Heart left ventricle (tissue), 16 donors: ENCODE measurements around the gene EFNB1. TPM values are rescaled to one million over a fixed set of nuclear protein-coding genes. Genes with fewer than 3 reads are reported as not detected.
A peak's percentile ranks its signal among the peaks of the same experiment; 100 is the strongest.

Experiments
- ATAC-seq, 4 donors: fragments of 200-7000 bp; cut with Tn5 transposase; one replicate each; pipeline ENCODE4 v1.9.1; 2020 to 2022; ENCODE audit warnings: moderate library complexity in 4 of 4, mild to moderate bottlenecking in 3 of 4, moderate number of reproducible peaks in 1 of 4
- DNase-seq, 5 donors: peaks; one replicate each; pipeline ENCODE4 v3.0.0-alpha.2; 2020
- H3K27ac ChIP-seq, 12 donors: fragments of 200-600 bp; sonication (generic) in 4 of 12; one replicate each; pipeline versions ENCODE4 v1.5.0 to v1.8.0; 2016 to 2022; ENCODE audit warnings: mild to moderate bottlenecking in 2 of 12
- H3K27me3 ChIP-seq, 9 donors: fragments of 200-600 bp; sonication (generic) in 2 of 9; one replicate each; pipeline versions ENCODE4 v1.5.1 to v1.8.0; 2016 to 2022; ENCODE audit warnings: mild to moderate bottlenecking in 3 of 9
- H3K36me3 ChIP-seq, 9 donors: fragments of 200-600 bp; sonication (generic) in 2 of 9; one replicate each; pipeline versions ENCODE4 v1.5.0 to v1.8.0; 2018 to 2022; ENCODE audit warnings: mild to moderate bottlenecking in 2 of 9
- H3K4me1 ChIP-seq, 12 donors: fragments of 200-600 bp; sonication (generic) in 4 of 12; one replicate each; pipeline versions ENCODE4 v1.5.0 to v1.8.0; 2016 to 2022; ENCODE audit warnings: mild to moderate bottlenecking in 3 of 12
- H3K4me3 ChIP-seq, 12 donors: fragments of 200-600 bp; sonication (generic) in 4 of 12; one replicate each; pipeline versions ENCODE4 v1.5.0 to v1.8.0; 2017 to 2022; ENCODE audit warnings: mild to moderate bottlenecking in 9 of 12, moderate library complexity in 4 of 12
- H3K9me3 ChIP-seq, 12 donors: fragments of 200-600 bp; sonication (generic) in 4 of 12; one replicate each; pipeline versions ENCODE4 v1.5.0 to v1.8.0; 2016 to 2022; ENCODE audit warnings: mild to moderate bottlenecking in 1 of 12
- CTCF ChIP-seq, 12 donors: fragments of 200-600 bp; sonication (generic) in 4 of 12; IDR thresholded peaks; one replicate each; pipeline versions ENCODE4 v1.5.0 to v1.8.0; 2018 to 2022; ENCODE audit warnings: antibody characterized with exemption in 12 of 12, mild to moderate bottlenecking in 5 of 12
- POLR2A ChIP-seq, 2 donors: fragments of 450-650 bp; IDR thresholded peaks; one replicate each; pipeline ENCODE4 v1.6.1; 2017; ENCODE audit warnings: antibody characterized with exemption in 2 of 2, mild to moderate bottlenecking in 2 of 2, moderate library complexity in 2 of 2
- WGBS, 4 donors: extraction: QIAGEN DNeasy Blood & Tissue Kit in 2 of 4; methylation state at CpG; one replicate each; pipeline versions ENCODE4 v1.1.5 to v1.1.7; 2013 to 2018; 5-methylcytosine and 5-hydroxymethylcytosine counted together
- intact Hi-C, 10 donors: fragments of 100-400 bp; cut with DNase I; formaldehyde crosslinking; loops; one replicate each; pipeline versions ENCODE4 v1.11.1 to v1.14.2; 2022
- polyA plus RNA-seq, 2 donors: library from polyadenylated mRNA; stranded (reverse); fragments of 200-250 nt; gene quantifications; one replicate each; pipeline ENCODE4 v1.2.3, GENCODE V29; 2013
- total RNA-seq, 9 donors: library from RNA; depleted of rRNA in 2 of 9; stranded (reverse); fragments of >200 nt in 2 of 9; fragmentation: NEBNext Ultra II Directional in 3 of 9; extraction: Animal tissue kit (Norgen Biotek cat#: 25700) in 3 of 9; gene quantifications; one replicate each; pipeline versions ENCODE4 v1.1.0 to v1.2.4, GENCODE V29; 2016 to 2023
- donor health status: ischemic (EF 13 %, LVEDD 7.1; RV severe dilation, severe dysfunction).
- donor health status: healthy with polysubstance abuse.
- donor health status: DM: no; HTN: yes; CAD: no.
- donor health status: DM: no; HTN: no; CAD: no.
- donor health status: ischemic (EF 25% LVEDD 6.9; RV normal size, moderate dysfunction).
- donor health status: ischemic (EF 25% LVEDD 5.7; RV mildly dilated, moderate dysfunction).
- donor health status: healthy.
- donor health status: DM: yes; HTN: yes; CAD: no.
- donor health status: ischemic (EF 35%, LVEDD 5.7; RV mildly dilated, moderate dysfunction).
- donor health status: nonischemic (EF 11% LVEDD 7.7; RV severe dilation, severe dysfunction).
- donor health status: DM: yes; HTN: yes; CAD: no.
- donor health status: PGD.
- donor health status: ischemic (EF 29% LVEDD 5.4; RV normal size, mild dysfunction).
- donor health status: nonischemic (EF 23%, LVEDD 6.1; RV moderate dilation, normal function).

EFNB1 gene
- total and polyA plus RNA-seq, 11 donors, result 15.9 to 78.8 (median 25.4) TPM

GRCh38 chrX:68834371-68835103 is 5.7 kb downstream of the EFNB1 start:
- no peak for DNase-seq
- WGBS, 4 donors, result 57 to 76% (median 63%) methylated on average over 6 to 7 of the region's 7 CpGs
- Histone ChIP-seq H3K9me3 (no peaks in the 10 kb centered on the region), H3K4me3 (peak overlapping the region in 2 of 12 donors; percentile 71 to 89), H3K27me3 (peaks cover 0 to 4% (median 0%) of the 10 kb centered on the region in 9 donors), H3K4me1 (peaks cover 0 to 43% (median 5%) of the 10 kb centered on the region in 12 donors), H3K27ac (peak overlapping the region in 1 of 12 donors; percentile 2), H3K36me3 (peaks cover 0 to 8% (median under 1%) of the 10 kb centered on the region in 9 donors)
- no peak for ATAC-seq
- intact Hi-C loops, result loop anchor here in 9 of 10 donors (5.0 to 10.0 kb wide), 8 partner anchors 50 to 160 kb away; no protein-coding TSS in a partner anchor
- TF ChIP-seq CTCF (IDR thresholded peaks at IDR 0.05) (no peak), POLR2A (IDR thresholded peaks at IDR 0.05) (no peak)

- 48 to 81% (median 66%) methylated on average over 3 of the region's 3 CpGs for WGBS, 4 donors
- Histone ChIP-seq H3K4me3 (peak overlapping the region in 2 of 12 donors; percentile 9 to 71), H3K27me3 (peaks cover 0 to 2% (median 0%) of the 10 kb centered on the region in 9 donors), H3K27ac (no peak overlapping the region), H3K36me3 (peaks cover 0 to 12% (median 6%) of the 10 kb centered on the region in 9 donors), H3K4me1 (peaks cover 0 to 43% (median 5%) of the 10 kb centered on the region in 12 donors), H3K9me3 (no peaks in the 10 kb centered on the region)
- DNase-seq (no peak), ATAC-seq (no peak)
- no peak for TF ChIP-seq CTCF (IDR thresholded peaks at IDR 0.05)
- no peak for TF ChIP-seq POLR2A (IDR thresholded peaks at IDR 0.05)
- intact Hi-C loops, result loop anchor here in 8 of 10 donors (5.0 to 10.0 kb wide), 6 partner anchors 50 to 160 kb away; no protein-coding TSS in a partner anchor
These were observed 6.3 kb downstream of the EFNB1 start for GRCh38 chrX:68835104-68835442.

GRCh38 chrX:68835468-68835867 is 6.6 kb downstream of the EFNB1 start:
- 80 to 89% (median 85%) methylated on average over 5 of the region's 5 CpGs for WGBS, 4 donors

More at GRCh38 chrX:68835468-68835867, 6.6 kb downstream of the EFNB1 start:
- H3K27me3 ChIP-seq, result no peaks in the 10 kb centered on the region
- DNase-seq (no peak), ATAC-seq (no peak)
- peaks cover 0 to 43% (median 5%) of the 10 kb centered on the region in 12 donors for H3K4me1 ChIP-seq
- H3K4me3 ChIP-seq, result peak overlapping the region in 1 of 12 donors; percentile 9
- H3K27ac ChIP-seq, result no peak overlapping the region
- H3K9me3 ChIP-seq, result no peaks in the 10 kb centered on the region
- peaks cover 0 to 16% (median 10%) of the 10 kb centered on the region in 9 donors for H3K36me3 ChIP-seq
- intact Hi-C loops, result loop anchor here in 8 of 10 donors (5.0 to 10.0 kb wide), 6 partner anchors 49 to 159 kb away; no protein-coding TSS in a partner anchor
- TF ChIP-seq CTCF (IDR thresholded peaks at IDR 0.05) (no peak), POLR2A (IDR thresholded peaks at IDR 0.05) (no peak)
